ENCODE measurements around the gene LRRC41.
A peak's percentile ranks its signal among the peaks of the same experiment; 100 is the strongest.

The LRRC41 gene

DNA sequence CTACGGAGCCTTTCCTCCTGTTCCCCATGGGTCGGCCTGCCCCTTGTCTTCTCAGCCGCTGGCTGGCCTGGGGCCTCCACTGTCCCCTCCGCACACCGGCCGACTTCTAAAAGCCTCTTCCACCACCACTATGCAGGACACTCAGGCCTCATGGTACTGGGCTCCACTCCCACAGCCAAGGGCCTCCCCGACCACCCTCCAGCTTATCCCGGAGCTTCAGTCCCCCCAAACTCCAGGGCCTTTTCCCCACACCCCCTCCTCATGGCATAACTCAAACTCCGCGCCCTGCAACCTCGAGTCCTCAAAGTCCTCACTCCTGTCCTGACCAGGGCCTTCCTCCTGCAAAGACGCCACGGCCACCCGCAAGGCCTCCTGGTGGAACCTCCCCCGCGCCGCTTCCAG, 2.0 kb downstream of the LRRC41 start:
- Histone ChIP-seq H3K27me3 (ENCODE audit: control insufficient read depth, insufficient read depth, low read length) (no peaks in the 10 kb centered on the region), H3K4me3 (ENCODE audit: low read depth, low read length) (peak overlapping the region; percentile 96), H3K9ac (peak overlapping the region; percentile 91), H3K4me1 (peaks cover 8% of the 10 kb centered on the region), H3K79me2 (peaks cover 49% of the 10 kb centered on the region), H2AFZ (peak overlapping the region; percentile 90), H3K4me2 (ENCODE audit: low read length) (peak overlapping the region; percentile 85), H3K36me3 (ENCODE audit: control insufficient read depth, insufficient read depth, low read length) (no peaks in the 10 kb centered on the region), H3K27ac (peak overlapping the region; percentile 96), H3K9me3 (ENCODE audit: control insufficient read depth, low read length) (no peaks in the 10 kb centered on the region)
- TF ChIP-seq, protein P1, sequence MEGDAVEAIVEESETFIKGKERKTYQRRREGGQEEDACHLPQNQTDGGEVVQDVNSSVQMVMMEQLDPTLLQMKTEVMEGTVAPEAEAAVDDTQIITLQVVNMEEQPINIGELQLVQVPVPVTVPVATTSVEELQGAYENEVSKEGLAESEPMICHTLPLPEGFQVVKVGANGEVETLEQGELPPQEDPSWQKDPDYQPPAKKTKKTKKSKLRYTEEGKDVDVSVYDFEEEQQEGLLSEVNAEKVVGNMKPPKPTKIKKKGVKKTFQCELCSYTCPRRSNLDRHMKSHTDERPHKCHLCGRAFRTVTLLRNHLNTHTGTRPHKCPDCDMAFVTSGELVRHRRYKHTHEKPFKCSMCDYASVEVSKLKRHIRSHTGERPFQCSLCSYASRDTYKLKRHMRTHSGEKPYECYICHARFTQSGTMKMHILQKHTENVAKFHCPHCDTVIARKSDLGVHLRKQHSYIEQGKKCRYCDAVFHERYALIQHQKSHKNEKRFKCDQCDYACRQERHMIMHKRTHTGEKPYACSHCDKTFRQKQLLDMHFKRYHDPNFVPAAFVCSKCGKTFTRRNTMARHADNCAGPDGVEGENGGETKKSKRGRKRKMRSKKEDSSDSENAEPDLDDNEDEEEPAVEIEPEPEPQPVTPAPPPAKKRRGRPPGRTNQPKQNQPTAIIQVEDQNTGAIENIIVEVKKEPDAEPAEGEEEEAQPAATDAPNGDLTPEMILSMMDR (IDR thresholded peaks at IDR 0.05) = no peak

DNA sequence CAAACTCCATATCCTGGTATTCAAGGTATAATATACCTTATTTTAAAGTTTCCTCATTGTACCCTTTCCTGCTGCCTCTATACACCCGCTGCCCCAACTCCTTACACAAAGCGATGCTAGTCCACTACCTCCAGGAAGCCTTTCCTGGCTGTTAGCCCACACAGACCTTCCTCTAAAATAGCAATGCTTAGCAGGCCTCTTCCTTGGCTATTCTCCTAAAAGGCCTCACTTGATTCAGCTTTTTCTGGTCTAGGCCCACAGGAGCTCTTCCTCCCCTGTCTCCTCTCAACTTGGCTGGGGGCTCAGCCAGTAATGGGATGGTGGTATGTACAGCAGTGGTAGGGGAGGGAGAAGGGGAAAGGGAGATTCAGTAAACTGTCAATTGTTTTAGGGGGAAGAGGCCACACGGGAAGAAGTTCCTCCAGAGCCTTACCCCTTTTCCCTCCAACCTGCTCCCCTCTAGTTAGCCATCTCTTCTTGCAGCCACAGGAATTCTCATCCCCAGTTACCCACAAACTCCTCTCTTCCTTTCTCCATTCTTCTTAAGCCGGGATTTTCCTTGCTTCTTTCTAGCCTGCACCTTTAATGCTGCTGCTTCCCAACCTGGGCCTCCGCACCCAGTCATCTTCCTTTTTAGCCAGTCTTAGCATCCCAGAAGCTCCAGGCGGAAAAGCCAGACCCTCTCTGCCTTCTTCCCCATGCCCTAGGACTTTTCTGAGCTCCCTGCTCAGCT, 2.6 kb downstream of the LRRC41 start:
- H3K4me1 ChIP-seq = peaks cover 8% of the 10 kb centered on the region
- H3K4me2 ChIP-seq (ENCODE audit: low read length) = peak overlapping the region; percentile 85
- H3K27ac ChIP-seq = peak overlapping the region; percentile 96
- H3K27me3 ChIP-seq (ENCODE audit: control insufficient read depth, insufficient read depth, low read length) = no peaks in the 10 kb centered on the region
- TF ChIP-seq, protein P1 (IDR thresholded peaks at IDR 0.05) = no peak
- H3K36me3 ChIP-seq (ENCODE audit: control insufficient read depth, insufficient read depth, low read length) = no peaks in the 10 kb centered on the region
- H3K79me2 ChIP-seq = peaks cover 47% of the 10 kb centered on the region
- H3K9me3 ChIP-seq (ENCODE audit: control insufficient read depth, low read length) = no peaks in the 10 kb centered on the region
- no peak overlapping the region for H2AFZ ChIP-seq
- peak overlapping the region; percentile 96 for H3K4me3 ChIP-seq (ENCODE audit: low read depth, low read length)
- H3K9ac ChIP-seq = peak overlapping the region; percentile 91

DNA sequence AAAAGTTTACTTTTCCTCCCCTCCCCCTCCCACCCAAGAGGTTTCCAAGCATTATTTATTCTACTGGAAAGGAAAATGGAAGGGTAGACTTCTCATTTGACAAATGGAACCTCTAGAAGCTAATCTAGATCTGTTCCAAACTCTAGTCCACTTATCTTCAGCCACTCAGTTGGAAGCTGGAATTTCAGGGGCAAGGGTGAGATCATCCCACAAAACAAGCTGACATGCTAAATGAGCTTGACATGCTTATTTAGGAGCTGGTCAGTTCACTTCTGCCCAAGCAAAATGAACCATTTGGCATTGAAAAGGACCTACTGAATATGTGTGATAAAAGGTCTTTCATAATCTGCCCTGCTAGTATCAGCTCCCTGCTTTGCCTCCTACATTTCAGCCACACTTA, 5.0 kb downstream of the LRRC41 start:
- Histone ChIP-seq H3K4me1 (peaks cover 8% of the 10 kb centered on the region), H3K27me3 (ENCODE audit: control insufficient read depth, insufficient read depth, low read length) (no peaks in the 10 kb centered on the region), H3K9me3 (ENCODE audit: control insufficient read depth, low read length) (no peaks in the 10 kb centered on the region), H3K36me3 (ENCODE audit: control insufficient read depth, insufficient read depth, low read length) (no peaks in the 10 kb centered on the region), H3K4me3 (ENCODE audit: low read depth, low read length) (no peak overlapping the region), H3K79me2 (peaks cover 45% of the 10 kb centered on the region), H3K9ac (no peak overlapping the region), H3K4me2 (ENCODE audit: low read length) (peak overlapping the region; percentile 27), H2AFZ (no peak overlapping the region), H3K27ac (no peak overlapping the region)
- TF ChIP-seq, protein P1 (IDR thresholded peaks at IDR 0.05) = no peak

GRCh38 chr1:46295306-46295705, 8.1 kb downstream of the LRRC41 start:
- Histone ChIP-seq H3K27me3 (ENCODE audit: control insufficient read depth, insufficient read depth, low read length) (no peaks in the 10 kb centered on the region), H2AFZ (no peak overlapping the region), H3K36me3 (ENCODE audit: control insufficient read depth, insufficient read depth, low read length) (no peaks in the 10 kb centered on the region), H3K4me3 (ENCODE audit: low read depth, low read length) (no peak overlapping the region), H3K27ac (no peak overlapping the region), H3K4me2 (ENCODE audit: low read length) (no peak overlapping the region), H3K4me1 (no peaks in the 10 kb centered on the region), H3K9me3 (ENCODE audit: control insufficient read depth, low read length) (no peaks in the 10 kb centered on the region), H3K9ac (no peak overlapping the region), H3K79me2 (peaks cover 33% of the 10 kb centered on the region)
- TF ChIP-seq, protein P1 (IDR thresholded peaks at IDR 0.05) = no peak

GRCh38 chr1:46289976-46290375, 13.4 kb downstream of the LRRC41 start:
- Histone ChIP-seq H3K4me1 (no peaks in the 10 kb centered on the region), H3K4me2 (ENCODE audit: low read length) (no peak overlapping the region), H3K79me2 (peaks cover under 1% of the 10 kb centered on the region), H3K9me3 (ENCODE audit: control insufficient read depth, low read length) (no peaks in the 10 kb centered on the region), H3K36me3 (ENCODE audit: control insufficient read depth, insufficient read depth, low read length) (no peaks in the 10 kb centered on the region), H2AFZ (no peak overlapping the region), H3K4me3 (ENCODE audit: low read depth, low read length) (no peak overlapping the region), H3K9ac (no peak overlapping the region), H3K27ac (no peak overlapping the region), H3K27me3 (ENCODE audit: control insufficient read depth, insufficient read depth, low read length) (no peaks in the 10 kb centered on the region)
- TF ChIP-seq, protein P1 (IDR thresholded peaks at IDR 0.05) = no peak
